ENCODE results near the gene IL10RB. TPM values are rescaled to one million over a fixed set of nuclear protein-coding genes. Genes with fewer than 3 reads are reported as not detected.

Gene IL10RB
- total and polyA plus RNA-seq, 7 donors: 15.0 to 66.8 (median 26.2) TPM

DNA sequence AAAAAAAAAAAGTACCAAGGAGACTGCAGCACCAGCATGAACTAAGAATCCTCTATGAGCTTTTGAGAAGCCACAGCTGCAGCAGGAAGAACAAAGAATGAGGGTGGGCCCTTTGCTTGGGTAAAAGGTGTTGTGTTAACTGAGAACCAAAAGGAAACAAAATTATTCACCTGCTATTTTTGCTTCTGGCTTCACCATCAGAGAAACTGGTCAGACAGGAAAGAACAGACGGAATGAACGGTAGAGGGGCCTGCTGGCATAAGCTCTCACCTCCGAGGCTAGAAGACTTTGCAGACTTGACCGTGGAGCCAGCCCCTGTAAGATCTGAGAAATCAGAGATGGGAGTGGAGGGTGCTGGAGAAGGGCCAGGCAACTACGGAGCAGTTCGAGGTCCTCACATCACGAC is 27.6 kb downstream of the IL10RB start:
- no peaks in the 10 kb centered on the region for H3K9me3 ChIP-seq
- no peaks in the 10 kb centered on the region for H3K4me1 ChIP-seq
- DNase-seq: no peak
- no peaks in the 10 kb centered on the region for H3K27me3 ChIP-seq
- peaks cover 14 to 62% (median 19%) of the 10 kb centered on the region in 4 donors for H3K36me3 ChIP-seq
- 62 to 73% methylated on average over 7 of the region's 7 CpGs for WGBS, 2 donors
- intact Hi-C loops (cut with DNase I): no loop called here
- H3K27ac ChIP-seq: peak overlapping the region in 1 of 4 donors; percentile 14
- no peak overlapping the region for H3K4me3 ChIP-seq
- no peak for TF ChIP-seq EP300 (IDR thresholded peaks at IDR 0.05)
- TF ChIP-seq POLR2AphosphoS5 (IDR thresholded peaks at IDR 0.05): no peak
- no peak for TF ChIP-seq POLR2A (IDR thresholded peaks at IDR 0.05)
- TF ChIP-seq, protein P1, sequence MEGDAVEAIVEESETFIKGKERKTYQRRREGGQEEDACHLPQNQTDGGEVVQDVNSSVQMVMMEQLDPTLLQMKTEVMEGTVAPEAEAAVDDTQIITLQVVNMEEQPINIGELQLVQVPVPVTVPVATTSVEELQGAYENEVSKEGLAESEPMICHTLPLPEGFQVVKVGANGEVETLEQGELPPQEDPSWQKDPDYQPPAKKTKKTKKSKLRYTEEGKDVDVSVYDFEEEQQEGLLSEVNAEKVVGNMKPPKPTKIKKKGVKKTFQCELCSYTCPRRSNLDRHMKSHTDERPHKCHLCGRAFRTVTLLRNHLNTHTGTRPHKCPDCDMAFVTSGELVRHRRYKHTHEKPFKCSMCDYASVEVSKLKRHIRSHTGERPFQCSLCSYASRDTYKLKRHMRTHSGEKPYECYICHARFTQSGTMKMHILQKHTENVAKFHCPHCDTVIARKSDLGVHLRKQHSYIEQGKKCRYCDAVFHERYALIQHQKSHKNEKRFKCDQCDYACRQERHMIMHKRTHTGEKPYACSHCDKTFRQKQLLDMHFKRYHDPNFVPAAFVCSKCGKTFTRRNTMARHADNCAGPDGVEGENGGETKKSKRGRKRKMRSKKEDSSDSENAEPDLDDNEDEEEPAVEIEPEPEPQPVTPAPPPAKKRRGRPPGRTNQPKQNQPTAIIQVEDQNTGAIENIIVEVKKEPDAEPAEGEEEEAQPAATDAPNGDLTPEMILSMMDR (IDR thresholded peaks at IDR 0.05): no peak

DNA sequence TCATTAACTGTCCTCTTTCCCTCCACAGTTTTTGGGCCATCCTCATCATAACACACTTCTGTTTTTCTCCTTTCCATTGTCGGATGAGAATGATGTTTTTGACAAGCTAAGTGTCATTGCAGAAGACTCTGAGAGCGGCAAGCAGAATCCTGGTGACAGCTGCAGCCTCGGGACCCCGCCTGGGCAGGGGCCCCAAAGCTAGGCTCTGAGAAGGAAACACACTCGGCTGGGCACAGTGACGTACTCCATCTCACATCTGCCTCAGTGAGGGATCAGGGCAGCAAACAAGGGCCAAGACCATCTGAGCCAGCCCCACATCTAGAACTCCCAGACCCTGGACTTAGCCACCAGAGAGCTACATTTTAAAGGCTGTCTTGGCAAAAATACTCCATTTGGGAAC is 30.0 kb downstream of the IL10RB start:
- no peaks in the 10 kb centered on the region for H3K9me3 ChIP-seq
- TF ChIP-seq POLR2AphosphoS5 (IDR thresholded peaks at IDR 0.05) (no peak), EP300 (IDR thresholded peaks at IDR 0.05) (no peak), POLR2A (IDR thresholded peaks at IDR 0.05) (no peak)
- TF ChIP-seq, protein P1 (IDR thresholded peaks at IDR 0.05): no peak
- no peak for DNase-seq
- WGBS, 2 donors: 77 to 95% methylated on average over 6 of the region's 6 CpGs
- H3K27me3 ChIP-seq: no peaks in the 10 kb centered on the region
- intact Hi-C loops (cut with DNase I): no loop called here
- H3K36me3 ChIP-seq: peaks cover 14 to 52% (median 16%) of the 10 kb centered on the region in 4 donors
- no peak overlapping the region for H3K4me3 ChIP-seq
- peaks cover 0 to 7% (median under 1%) of the 10 kb centered on the region in 4 donors for H3K4me1 ChIP-seq
- H3K27ac ChIP-seq: no peak overlapping the region

DNA sequence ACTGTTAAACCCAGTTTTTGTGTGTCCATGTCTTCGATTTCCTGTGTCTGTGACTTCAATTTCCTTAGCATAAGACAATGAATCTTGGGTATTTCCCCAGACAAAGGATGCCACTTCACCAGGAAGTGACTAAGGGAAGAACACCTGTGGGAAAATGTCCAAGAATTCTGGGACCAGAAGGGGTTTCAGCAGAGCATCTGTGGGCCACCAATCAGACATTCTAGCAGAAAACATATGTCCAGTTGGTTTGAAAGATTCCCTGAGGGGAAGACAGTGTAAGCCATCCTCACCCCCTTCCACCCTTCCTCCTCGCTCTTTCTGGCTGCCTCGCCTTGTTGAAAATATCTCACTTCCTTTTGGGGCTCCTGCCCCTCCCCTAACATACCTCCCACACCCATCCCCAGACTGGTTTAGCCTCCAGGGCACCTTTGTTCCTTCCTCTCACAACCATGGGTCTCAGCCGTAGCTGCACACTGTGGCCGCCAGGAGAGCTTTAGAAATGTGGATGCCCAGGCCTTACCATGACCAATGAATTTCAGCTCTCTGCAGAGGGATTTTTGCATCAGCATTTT is 33.1 kb downstream of the IL10RB start:
- no peak for TF ChIP-seq EP300 (IDR thresholded peaks at IDR 0.05)
- no peak for TF ChIP-seq POLR2A (IDR thresholded peaks at IDR 0.05)
- TF ChIP-seq POLR2AphosphoS5 (IDR thresholded peaks at IDR 0.05): no peak
- TF ChIP-seq, protein P1 (IDR thresholded peaks at IDR 0.05): no peak
- H3K9me3 ChIP-seq: no peaks in the 10 kb centered on the region
- DNase-seq: no peak
- H3K4me1 ChIP-seq: peaks cover 0 to 14% (median 2%) of the 10 kb centered on the region in 4 donors
- H3K4me3 ChIP-seq: no peak overlapping the region
- intact Hi-C loops (cut with DNase I): no loop called here
- peaks cover 4 to 22% (median 6%) of the 10 kb centered on the region in 4 donors for H3K36me3 ChIP-seq
- H3K27ac ChIP-seq: no peak overlapping the region
- WGBS, 2 donors: 33 to 50% methylated on average over 5 of the region's 5 CpGs
- no peaks in the 10 kb centered on the region for H3K27me3 ChIP-seq

DNA sequence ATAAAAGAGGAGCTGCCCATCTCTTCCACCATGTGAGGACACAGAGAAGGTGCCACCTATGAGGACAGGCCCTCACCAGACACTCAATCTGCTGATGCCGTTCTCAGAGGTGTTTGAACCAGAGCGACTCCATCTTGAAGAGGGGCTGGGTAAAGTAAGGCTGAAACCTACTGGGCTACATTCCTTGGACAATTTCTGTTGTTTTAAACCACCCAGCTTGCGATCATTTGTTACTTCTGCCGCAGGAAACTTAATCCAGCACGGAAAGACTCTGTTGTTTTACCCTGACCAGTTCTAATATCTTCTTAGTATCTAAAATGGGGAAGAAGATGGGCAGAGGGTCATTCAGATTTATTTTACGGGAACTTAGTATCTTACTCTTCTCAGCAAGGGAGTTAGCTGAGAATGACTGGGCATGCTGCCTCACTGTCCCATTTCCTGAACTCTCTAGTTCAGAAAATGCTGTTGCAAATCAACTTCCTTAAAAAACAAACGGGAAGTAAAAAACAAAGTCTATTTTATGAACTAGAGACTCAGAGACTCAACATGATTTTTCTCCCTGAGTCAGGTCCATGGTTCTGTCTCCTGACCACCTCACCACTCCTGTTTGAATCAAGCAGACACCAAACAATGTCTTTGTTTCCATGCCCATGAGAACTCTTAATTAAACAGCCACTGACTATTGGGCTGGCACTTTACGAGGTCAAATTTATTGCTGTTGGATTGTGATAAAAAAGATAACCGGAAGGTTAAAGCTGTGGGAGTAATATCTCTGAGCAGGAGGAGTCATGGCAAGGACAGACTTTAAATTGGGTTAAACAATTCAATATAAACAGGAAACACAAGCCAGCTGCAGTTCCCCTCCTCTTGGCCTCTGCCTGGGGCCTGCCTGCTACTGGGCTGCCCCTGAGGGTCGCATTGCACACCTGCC is 34.8 kb downstream of the IL10RB start:
- 40 to 42% methylated on average over 10 of the region's 10 CpGs for WGBS, 2 donors
- Histone ChIP-seq H3K4me3 (no peak overlapping the region), H3K4me1 (peaks cover 0 to 14% (median 2%) of the 10 kb centered on the region in 4 donors), H3K9me3 (no peaks in the 10 kb centered on the region), H3K27me3 (no peaks in the 10 kb centered on the region), H3K36me3 (peaks cover 4 to 14% (median 6%) of the 10 kb centered on the region in 4 donors), H3K27ac (peak overlapping the region; percentile 20 to 52 (median 37))
- intact Hi-C loops (cut with DNase I): no loop called here
- TF ChIP-seq EP300 (IDR thresholded peaks at IDR 0.05): no peak
- no peak for TF ChIP-seq POLR2AphosphoS5 (IDR thresholded peaks at IDR 0.05)
- TF ChIP-seq, protein P1 (IDR thresholded peaks at IDR 0.05): no peak
- no peak for TF ChIP-seq POLR2A (IDR thresholded peaks at IDR 0.05)
- no peak for DNase-seq

All from sigmoid colon (tissue), 7 donors.